ENCODE data around the gene PEX11B. TPM values are rescaled to one million over a fixed set of nuclear protein-coding genes. Genes with fewer than 3 reads are reported as not detected.

The PEX11B gene
- polyA plus RNA-seq, 1 of the 3 experiments (the other 2 are of a cell fraction): 26.1 TPM

- no peaks in the 10 kb centered on the region for H3K27me3 ChIP-seq (ENCODE audit: insufficient read depth)
- peak overlapping the region; percentile 94 to 98 for H3K27ac ChIP-seq (ENCODE audit: low read depth in 2 of 2, low read length in 1 of 2)
- H3K4me1 ChIP-seq (ENCODE audit: control insufficient read depth in 1 of 2, insufficient read depth in 2 of 2, low read depth in 1 of 2, low read length in 1 of 2): peaks cover 21 to 28% of the 10 kb centered on the region in 2 experiments
- H3K79me2 ChIP-seq (ENCODE audit: insufficient read depth): no peaks in the 10 kb centered on the region
- H3K4me3 ChIP-seq (ENCODE audit: low read depth in 2 of 2, low read length in 1 of 2): peak overlapping the region; percentile 15 to 42; a peak in 3 of 4 replicates
- DNase-seq: no peak
- H3K9me2 ChIP-seq: no peaks in the 10 kb centered on the region
- H3F3A ChIP-seq (replicated peaks; ENCODE audit: insufficient read depth): peaks cover 20% of the 10 kb centered on the region
- H3K36me3 ChIP-seq (replicated peaks in 1 of 2; ENCODE audit: control insufficient read depth in 1 of 2, insufficient read depth in 2 of 2, low read length in 1 of 2): no peaks in the 10 kb centered on the region
- H4K20me1 ChIP-seq (ENCODE audit: insufficient read depth): no peaks in the 10 kb centered on the region
- peak overlapping the region; percentile 71 for H3K9ac ChIP-seq
- H3K4me2 ChIP-seq: peak overlapping the region; percentile 79
- ChIA-PET CTCF (interaction anchor here (0.7 to 11.0 kb wide), 43 partner anchors 8 to 289 kb away, joined by 3 to 281 read pairs (median 8); partner anchors contain the start of genes ANKRD34A, HJV, ITGA10 and NUDT17), POLR2A (interaction anchor here (1.3 to 1.7 kb wide), 2 partner anchors 34 to 35 kb away, joined by 4 to 7 read pairs; partner anchors contain the start of genes PIAS3 and RBM8A)
- 47% methylated on average over 3 of the region's 3 CpGs for WGBS (ENCODE audit: low lambda C conversion rate)
- no peak overlapping the region; the same call in 1 of the 2 replicates for H2AFZ ChIP-seq (ENCODE audit: low read depth)
- H3K9me3 ChIP-seq: no peaks in the 10 kb centered on the region
- TF ChIP-seq NFIC (IDR thresholded peaks at IDR 0.05; ENCODE audit: borderline replicate concordance): peak; percentile 72
- no peak; the same call in 1 of the 2 replicates for TF ChIP-seq USF1 (IDR thresholded peaks at IDR 0.05; ENCODE audit: borderline replicate concordance, low read depth)
These were observed 25.9 kb downstream of the PEX11B start for GRCh38 chr1:145892486-145893087.

- CTCF ChIA-PET: interaction anchor here (0.6 to 11.0 kb wide), 44 partner anchors 9 to 288 kb away, joined by 3 to 281 read pairs (median 8); partner anchors contain the start of genes ANKRD34A, HJV, ITGA10 and NUDT17
- under 1% methylated on average over 6 of the region's 6 CpGs for WGBS (ENCODE audit: low lambda C conversion rate)
- Histone ChIP-seq H2AFZ (ENCODE audit: low read depth) (peak overlapping the region; percentile 86), H4K20me1 (ENCODE audit: insufficient read depth) (no peaks in the 10 kb centered on the region), H3K9me2 (no peaks in the 10 kb centered on the region), H3K4me2 (peak overlapping the region; percentile 79), H3K9ac (peak overlapping the region; percentile 71), H3K36me3 (replicated peaks in 1 of 2; ENCODE audit: control insufficient read depth in 1 of 2, insufficient read depth in 2 of 2, low read length in 1 of 2) (no peaks in the 10 kb centered on the region), H3K4me1 (ENCODE audit: control insufficient read depth in 1 of 2, insufficient read depth in 2 of 2, low read depth in 1 of 2, low read length in 1 of 2) (peaks cover 21 to 28% of the 10 kb centered on the region in 2 experiments), H3K4me3 (ENCODE audit: low read depth in 2 of 2, low read length in 1 of 2) (peak overlapping the region; percentile 15 to 42), H3K27me3 (ENCODE audit: insufficient read depth) (no peaks in the 10 kb centered on the region), H3K79me2 (ENCODE audit: insufficient read depth) (no peaks in the 10 kb centered on the region), H3F3A (replicated peaks; ENCODE audit: insufficient read depth) (peaks cover 20% of the 10 kb centered on the region), H3K27ac (ENCODE audit: low read depth in 2 of 2, low read length in 1 of 2) (peak overlapping the region; percentile 94 to 98), H3K9me3 (no peaks in the 10 kb centered on the region)
- peak; percentile 87 for DNase-seq
- POLR2A ChIA-PET: interaction anchor here (0.7 to 1.7 kb wide), 3 partner anchors 17 to 36 kb away, joined by 4 to 7 read pairs (median 5); partner anchors contain the start of genes PIAS3 and RBM8A
- TF ChIP-seq PBX3 (IDR thresholded peaks at IDR 0.05) (peak; percentile 76), TAF1 (IDR thresholded peaks at IDR 0.05; ENCODE audit: borderline replicate concordance, low read depth, low read length) (0 out of 2 replicates have a peak, but pooled peaks have one; percentile 6), USF1 (IDR thresholded peaks at IDR 0.05; ENCODE audit: borderline replicate concordance, low read depth) (no peak; the same call in 1 of the 2 replicates), RXRA (IDR thresholded peaks at IDR 0.05; ENCODE audit: borderline replicate concordance, low read depth) (no peak), EZH2phosphoT487 (IDR thresholded peaks at IDR 0.05; ENCODE audit: borderline replicate concordance, low read depth) (no peak), RAD21 (IDR thresholded peaks at IDR 0.05; ENCODE audit: low read length) (peak; percentile 95), RCOR1 (IDR thresholded peaks at IDR 0.05; ENCODE audit: low read length) (peak; percentile 60), EP300 (IDR thresholded peaks at IDR 0.05; ENCODE audit: borderline replicate concordance in 1 of 2, low read depth in 1 of 2, low read length in 1 of 2) (peak; percentile 29 to 76; a peak in 3 of 4 replicates), MEF2A (IDR thresholded peaks at IDR 0.05; ENCODE audit: borderline replicate concordance, low read depth) (peak; percentile 53; the same call in 1 of the 2 replicates), ZBTB33 (IDR thresholded peaks at IDR 0.05; ENCODE audit: borderline replicate concordance, low read depth) (no peak), MAX (IDR thresholded peaks at IDR 0.05; ENCODE audit: low read depth) (peak; percentile 50; the same call in 1 of the 2 replicates), MXI1 (IDR thresholded peaks at IDR 0.05; ENCODE audit: low read depth, low read length) (no peak; the same call in 1 of the 2 replicates), NRF1 (IDR thresholded peaks at IDR 0.05; ENCODE audit: low read depth, low read length) (no peak), RFX5 (IDR thresholded peaks at IDR 0.05; ENCODE audit: low read length) (no peak), IRF3 (IDR thresholded peaks at IDR 0.05; ENCODE audit: low read depth, low read length) (no peak), JUND (IDR thresholded peaks at IDR 0.05) (peak; percentile 89)
These were observed 26.7 kb downstream of the PEX11B start for GRCh38 chr1:145891587-145892485.
